IMR-90 (cell line): ENCODE measurements around the gene SSBP3. TPM values are rescaled to one million over a fixed set of nuclear protein-coding genes. Genes with fewer than 3 reads are reported as not detected.

ENCODE experiments used
- ATAC-seq: fragments of 200-7000 bp; cut with Tn5 transposase; 2 replicates; pipeline ENCODE4 v1.9.1; 2020; ENCODE audit warnings: low read depth, mild to moderate bottlenecking, moderate library complexity
- BruUV-seq: library from RNA; stranded (reverse); fragments of 400-500 nt; replicated peaks from 2 replicates; lab custom pipeline; 2021; lab: Mats Ljungman, UMichigan
- CTCF ChIA-PET: fragments of 300-600 bp; formaldehyde crosslinking; extraction: SDS; loops from one replicate; lab custom pipeline; 2021; ENCODE audit warnings: antibody characterized with exemption; lab: Yijun Ruan, JAX
- POLR2A ChIA-PET: fragments of 300-600 bp; sonication (Branson Sonifier 250); formaldehyde crosslinking; loops from one replicate; lab custom pipeline; 2022; ENCODE audit warnings: antibody characterized with exemption; ENCODE audit not compliant: unreplicated experiment; lab: Charles Lee
- DNase-seq: peaks from one replicate; pipeline ENCODE4 v3.0.0; 2013
- H2AFZ ChIP-seq: replicated peaks from 2 replicates; pipeline ENCODE3; 2013; ENCODE audit warnings: low read length, mild to moderate bottlenecking; ENCODE audit not compliant: poor library complexity
- H2AK5ac ChIP-seq: 2 replicates; pipeline ENCODE4 v1.6.1; 2013; ENCODE audit warnings: low read depth, low read length, inconsistent platforms
- H2AK9ac ChIP-seq: replicated peaks from 2 replicates; pipeline ENCODE3; 2013; ENCODE audit warnings: mild to moderate bottlenecking, low read depth, low read length, moderate library complexity; ENCODE audit not compliant: poor library complexity
- H2BK120ac ChIP-seq: 2 replicates; pipeline ENCODE4 v1.6.1; 2013; ENCODE audit warnings: low read depth, low read length, inconsistent platforms
- H2BK15ac ChIP-seq: 3 replicates; pipeline ENCODE4 v1.6.1; 2013; ENCODE audit warnings: low read depth, low read length, inconsistent platforms
- H2BK20ac ChIP-seq: 2 replicates; pipeline ENCODE4 v1.6.1; 2013; ENCODE audit warnings: low read depth, mild to moderate bottlenecking, inconsistent platforms, low read length, moderate library complexity
- H2BK5ac ChIP-seq: 2 replicates; pipeline ENCODE4 v1.6.1; 2013; ENCODE audit warnings: mild to moderate bottlenecking, low read depth, low read length, inconsistent platforms; ENCODE audit not compliant: poor library complexity, severe bottlenecking
- H3K14ac ChIP-seq: replicated peaks from 2 replicates; pipeline ENCODE4 v1.6.1; 2013; ENCODE audit warnings: low read depth, low read length, inconsistent platforms
- H3K18ac ChIP-seq: 2 replicates; pipeline ENCODE4 v1.6.1; 2013; ENCODE audit warnings: low read depth, low read length, control low read depth
- H3K23ac ChIP-seq: 2 replicates; pipeline ENCODE4 v1.6.1; 2013; ENCODE audit warnings: low read depth, low read length, inconsistent platforms
- H3K27ac ChIP-seq: 2 replicates; pipeline ENCODE4 v1.5.1; 2013; ENCODE audit warnings: mild to moderate bottlenecking, control low read depth, low read length; ENCODE audit not compliant: insufficient read depth
- H3K27me3 ChIP-seq: 2 replicates; pipeline ENCODE4 v1.6.1; 2013; ENCODE audit warnings: low read length; ENCODE audit not compliant: control insufficient read depth, insufficient read depth
- H3K36me3 ChIP-seq: 2 replicates; pipeline ENCODE4 v1.6.1; 2013; ENCODE audit warnings: low read length, mixed read lengths; ENCODE audit not compliant: control insufficient read depth, insufficient read depth
- H3K4ac ChIP-seq: 2 replicates; pipeline ENCODE4 v1.6.1; 2013; ENCODE audit warnings: low read depth, low read length, inconsistent platforms
- H3K4me1 ChIP-seq: 2 replicates; pipeline ENCODE4 v1.6.1; 2013; ENCODE audit warnings: low read length, mixed read lengths; ENCODE audit not compliant: control insufficient read depth, insufficient read depth
- H3K4me2 ChIP-seq: 2 replicates; pipeline ENCODE4 v1.6.1; 2013; ENCODE audit warnings: low read depth, mild to moderate bottlenecking, control low read depth, low read length, moderate library complexity
- H3K4me3 ChIP-seq: 2 replicates; pipeline ENCODE4 v1.5.1; 2013; ENCODE audit warnings: low read depth, mild to moderate bottlenecking, control low read depth, low read length, moderate library complexity; ENCODE audit not compliant: insufficient read depth
- H3K56ac ChIP-seq: 2 replicates; pipeline ENCODE4 v1.6.1; 2013; ENCODE audit warnings: low read length, inconsistent platforms; ENCODE audit not compliant: insufficient read depth; ENCODE audit errors: extremely low read depth
- H3K79me1 ChIP-seq, 2 experiments: 2 replicates each; pipeline ENCODE4 v1.6.1; 2013; ENCODE audit warnings: low read length in 2 of 2, inconsistent platforms in 1 of 2, low read depth in 1 of 2
- H3K9ac ChIP-seq: 2 replicates; pipeline ENCODE4 v1.6.1; 2013; ENCODE audit warnings: low read depth, low read length, control low read depth
- H3K9me1 ChIP-seq: 2 replicates; pipeline ENCODE4 v1.6.1; 2013; ENCODE audit warnings: low read length, inconsistent platforms; ENCODE audit not compliant: insufficient read depth
- H3K9me3 ChIP-seq: 2 replicates; pipeline ENCODE4 v1.6.1; 2013; ENCODE audit warnings: low read length; ENCODE audit not compliant: control insufficient read depth, insufficient read depth
- H4K20me1 ChIP-seq: 2 replicates; pipeline ENCODE4 v1.6.1; 2013; ENCODE audit warnings: low read length, inconsistent platforms; ENCODE audit not compliant: insufficient read depth
- H4K5ac ChIP-seq: 2 replicates; pipeline ENCODE4 v1.6.1; 2013; ENCODE audit warnings: mild to moderate bottlenecking, low read depth, low read length, control low read depth
- H4K8ac ChIP-seq, 2 experiments: 2 replicates each; pipeline ENCODE4 v1.6.1; 2013; ENCODE audit warnings: low read depth in 2 of 2, low read length in 2 of 2, control low read depth in 1 of 2, inconsistent platforms in 1 of 2
- H4K91ac ChIP-seq: 2 replicates; pipeline ENCODE4 v1.6.1; 2013; ENCODE audit warnings: low read depth, low read length, inconsistent platforms; ENCODE audit not compliant: insufficient read depth
- MAZ ChIP-seq: IDR thresholded peaks from 2 replicates; pipeline ENCODE4 v1.6.1; 2012; ENCODE audit warnings: low read depth, mild to moderate bottlenecking, low read length, improper control_type of control experiment, moderate library complexity, borderline replicate concordance
- WGBS, 2 experiments: methylation state at CpG; one replicate each; pipeline versions ENCODE4 v1.1.5 to v1.1.7; 2013; ENCODE audit warnings: missing lambda C conversion rate in 2 of 2; ENCODE audit not compliant: insufficient read length in 1 of 2; ENCODE audit errors: extremely low coverage in 2 of 2; 5-methylcytosine and 5-hydroxymethylcytosine counted together
- dilution Hi-C: fragments of 300-500 bp; cut with HindIII; formaldehyde crosslinking; loops from one replicate; pipeline ENCODE4 v1.14.3; 2018; ENCODE audit warnings: low sequenced_read_pairs; ENCODE audit not compliant: unreplicated experiment
- in situ Hi-C: fragments of 300-500 bp; cut with MboI; formaldehyde crosslinking; loops from 3 replicates; pipeline ENCODE4 v1.14.3; 2019; ENCODE audit warnings: low sequenced_read_pairs, inconsistent platforms, mixed read lengths
- intact Hi-C: fragments of 100-400 bp; cut with micrococcal nuclease; formaldehyde crosslinking; loops from 2 replicates; pipeline ENCODE4 v1.10.0; 2022
- polyA plus RNA-seq, 3 experiments: library from polyadenylated mRNA; depleted of rRNA; stranded (reverse); fragments of >200 nt; gene quantifications; 2 replicates each; pipeline ENCODE4 v1.2.3, GENCODE V29; 2012; ENCODE audit warnings: low replicate concordance in 1 of 3
- total RNA-seq: library from RNA; depleted of rRNA; stranded (reverse); fragments of >200 nt; gene quantifications from 2 replicates; pipeline ENCODE4 v1.2.3, GENCODE V29; 2012

SSBP3 gene
- total and polyA plus RNA-seq, 2 of the 4 experiments (the other 2 are of a cell fraction): 10.9 to 39.6 TPM

DNA sequence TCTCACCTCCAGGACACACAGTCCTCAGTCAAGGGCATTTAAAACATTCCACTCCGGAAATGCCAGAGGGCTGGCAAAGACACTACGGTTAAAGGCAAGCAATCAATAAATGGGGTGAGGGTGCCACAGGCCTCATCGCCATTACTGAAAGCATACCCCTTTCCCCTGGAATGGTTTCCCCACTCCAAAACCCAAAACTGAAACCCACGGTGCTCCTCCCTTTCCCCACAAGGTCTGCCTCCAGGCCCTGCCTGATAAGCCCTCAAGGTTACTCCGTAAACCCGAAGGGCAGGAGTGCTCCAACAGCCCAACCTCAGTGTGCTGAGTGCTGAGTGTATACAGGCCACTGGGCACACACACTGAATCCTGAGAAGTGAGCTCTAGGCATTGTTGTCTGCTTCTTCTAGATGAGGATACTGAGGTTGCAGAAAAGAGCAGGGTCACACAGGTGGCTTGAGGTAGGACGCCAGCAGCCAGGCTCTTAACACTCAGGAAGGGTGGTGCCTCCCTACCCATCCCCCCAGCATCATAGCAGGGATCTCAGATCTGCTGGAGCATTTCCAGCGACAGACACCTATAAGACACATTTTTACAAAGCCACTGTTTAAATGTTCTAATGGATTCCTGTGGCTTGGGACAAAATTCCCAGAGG, 29.0 kb downstream of the SSBP3 start:
- Histone ChIP-seq H3K27ac (no peak overlapping the region), H2AK5ac (peak overlapping the region; percentile 68), H3K18ac (no peak overlapping the region), H3K14ac (peak overlapping the region; percentile 68), H3K4me1 (peaks cover 20% of the 10 kb centered on the region), H2BK15ac (peak overlapping the region; percentile 34; the same call in 1 of the 3 replicates), H3K27me3 (no peaks in the 10 kb centered on the region), H4K20me1 (peaks cover 53% of the 10 kb centered on the region), H2BK120ac (peak overlapping the region; percentile 62), H4K5ac (no peak overlapping the region), H3K23ac (peak overlapping the region; percentile 51), H3K56ac (no peak overlapping the region), H4K91ac (peak overlapping the region; percentile 76), H2AK9ac (peak overlapping the region; percentile 62), H3K9me1 (peaks cover 20% of the 10 kb centered on the region), H3K4ac (peak overlapping the region; percentile 79), H2AFZ (no peak overlapping the region), H3K4me2 (no peak overlapping the region), H3K36me3 (peaks cover 32% of the 10 kb centered on the region), H2BK20ac (peak overlapping the region; percentile 15), H4K8ac (peak overlapping the region in 1 of 2 experiments; percentile 64; a peak in 2 of 4 replicates), H3K79me1 (peaks cover 32 to 86% of the 10 kb centered on the region in 2 experiments), H2BK5ac (no peak overlapping the region), H3K9me3 (no peaks in the 10 kb centered on the region), H3K9ac (no peak overlapping the region), H3K4me3 (no peak overlapping the region)
- dilution Hi-C loops: no loop called here
- no CpG with 5 or more reads among the region's 8 CpGs for WGBS, 2 experiments
- POLR2A ChIA-PET: no interaction called here
- TF ChIP-seq MAZ: no peak
- intact Hi-C loops: no loop called here
- DNase-seq (peak; percentile 54), ATAC-seq (peak; percentile 45)
- no TSS peak for BruUV-seq
- in situ Hi-C loops: no loop called here
- CTCF ChIA-PET: no interaction called here
